Activated CD8-positive, alpha-beta memory T cell treated with anti-CD3 and anti-CD28 coated beads, Interleukin-2, amount 10 ng/mL, durations not matched to agents 7 days and 5 days (primary cell): ENCODE data around the gene OR6S1. TPM values are rescaled to one million over a fixed set of nuclear protein-coding genes. Genes with fewer than 3 reads are reported as not detected.
"Not testable (repeated sequence)": the region's sequence is repeated elsewhere in the genome, so short reads cannot be mapped to it uniquely, and the experiment has no call there.

ENCODE experiments used
- ATAC-seq: fragments of 150-1000 bp; cut with Tn5 transposase; one replicate; pipeline ENCODE4 v1.10.0; 2021; ENCODE audit warnings: moderate library complexity
- CTCF ChIA-PET: fragments of 350-600 bp; sonication (Branson Sonifier 250); formaldehyde crosslinking; loops from one replicate; lab custom pipeline; 2021; ENCODE audit warnings: antibody characterized with exemption; lab: Charles Lee
- DNase-seq: peaks from one replicate; pipeline ENCODE4 v3.0.0-alpha.2; 2020
- H3K27ac Mint-ChIP-seq: one replicate; pipeline ENCODE4 v1.8.0; 2021; ENCODE audit warnings: mild to moderate bottlenecking, mixed read lengths
- H3K27me3 Mint-ChIP-seq: one replicate; pipeline ENCODE4 v1.8.0; 2021; ENCODE audit warnings: mixed read lengths
- H3K36me3 Mint-ChIP-seq: one replicate; pipeline ENCODE4 v1.8.0; 2021; ENCODE audit warnings: mild to moderate bottlenecking, mixed read lengths
- H3K4me1 Mint-ChIP-seq: one replicate; pipeline ENCODE4 v1.8.0; 2021; ENCODE audit warnings: mixed read lengths
- H3K4me3 Mint-ChIP-seq: one replicate; pipeline ENCODE4 v1.8.0; 2021; ENCODE audit warnings: mild to moderate bottlenecking, moderate library complexity, mixed read lengths
- H3K9me3 Mint-ChIP-seq: one replicate; pipeline ENCODE4 v1.8.0; 2022; ENCODE audit warnings: low read depth, mixed read lengths
- total RNA-seq, 2 experiments: library from RNA; stranded (reverse); gene quantifications; one replicate each; pipeline ENCODE4 v1.2.3, GENCODE V29; 2021

OR6S1 gene
- total RNA-seq, 2 experiments from 2014 or later, result not detected

GRCh38 chr14:20661197-20661596, 19.7 kb upstream of the OR6S1 start:
- no peak overlapping the region for H3K27ac Mint-ChIP-seq
- H3K27me3 Mint-ChIP-seq, result peaks cover 50% of the 10 kb centered on the region
- no peaks in the 10 kb centered on the region for H3K9me3 Mint-ChIP-seq
- peaks cover 42% of the 10 kb centered on the region for H3K4me1 Mint-ChIP-seq
- CTCF ChIA-PET, result interaction anchor here (1.1 to 11.5 kb wide), 5 partner anchors 10 to 196 kb away, joined by 4 to 163 read pairs (median 5); partner anchors contain the start of genes ANG and RNASE4
- DNase-seq, result no peak
- ATAC-seq, result no peak
- peaks cover under 1% of the 10 kb centered on the region for H3K36me3 Mint-ChIP-seq
- H3K4me3 Mint-ChIP-seq, result no peak overlapping the region

- DNase-seq (no peak), ATAC-seq (no peak)
- no peaks in the 10 kb centered on the region for H3K36me3 Mint-ChIP-seq
- no peaks in the 10 kb centered on the region for H3K9me3 Mint-ChIP-seq
- no peak overlapping the region for H3K27ac Mint-ChIP-seq
- peaks cover 63% of the 10 kb centered on the region for H3K27me3 Mint-ChIP-seq
- CTCF ChIA-PET, result interaction anchor here (1.2 to 11.5 kb wide), 4 partner anchors 12 to 198 kb away, joined by 3 to 163 read pairs (median 53); partner anchors contain the start of genes ANG and RNASE4
- H3K4me3 Mint-ChIP-seq, result no peak overlapping the region
- H3K4me1 Mint-ChIP-seq, result peaks cover 39% of the 10 kb centered on the region
Measured at GRCh38 chr14:20659813-20660395, 18.4 kb upstream of the OR6S1 start.

GRCh38 chr14:20659336-20659735, 17.8 kb upstream of the OR6S1 start:
- CTCF ChIA-PET, result interaction anchor here (1.2 to 11.5 kb wide), 3 partner anchors 12 to 31 kb away, joined by 3 to 163 read pairs (median 102); partner anchors contain the start of genes ANG and RNASE4
- Mint-ChIP-seq H3K27ac (no peak overlapping the region), H3K36me3 (no peaks in the 10 kb centered on the region), H3K4me1 (peaks cover 38% of the 10 kb centered on the region), H3K27me3 (peaks cover 66% of the 10 kb centered on the region), H3K9me3 (no peaks in the 10 kb centered on the region), H3K4me3 (no peak overlapping the region)
- ATAC-seq (no peak), DNase-seq (no peak)

- Mint-ChIP-seq H3K27ac (no peak overlapping the region), H3K27me3 (peaks cover 72% of the 10 kb centered on the region), H3K9me3 (no peaks in the 10 kb centered on the region), H3K4me1 (peaks cover 38% of the 10 kb centered on the region), H3K4me3 (no peak overlapping the region), H3K36me3 (no peaks in the 10 kb centered on the region)
- DNase-seq (no peak), ATAC-seq (no peak)
- CTCF ChIA-PET, result interaction anchor here (1.6 to 11.5 kb wide), 3 partner anchors 24 to 215 kb away, joined by 5 to 163 read pairs (median 102); partner anchors contain the start of genes ANG and RNASE4
Measured at GRCh38 chr14:20658246-20658645, 16.8 kb upstream of the OR6S1 start.

GRCh38 chr14:20657216-20658211, 16.0 kb upstream of the OR6S1 start:
- peaks cover 72% of the 10 kb centered on the region for H3K27me3 Mint-ChIP-seq
- DNase-seq, result no peak
- H3K4me1 Mint-ChIP-seq, result peaks cover 36% of the 10 kb centered on the region
- peak; percentile 50 for ATAC-seq
- CTCF ChIA-PET, result interaction anchor here (1.2 to 11.5 kb wide), 7 partner anchors 12 to 313 kb away, joined by 3 to 163 read pairs (median 3); partner anchors contain the start of genes ANG and RNASE4
- H3K4me3 Mint-ChIP-seq, result no peak overlapping the region
- H3K27ac Mint-ChIP-seq, result no peak overlapping the region
- H3K9me3 Mint-ChIP-seq, result no peaks in the 10 kb centered on the region
- no peaks in the 10 kb centered on the region for H3K36me3 Mint-ChIP-seq

GRCh38 chr14:20656274-20656673, 14.8 kb upstream of the OR6S1 start:
- CTCF ChIA-PET, result interaction anchor here (1.1 to 11.5 kb wide), 7 partner anchors 10 to 315 kb away, joined by 3 to 163 read pairs (median 3); partner anchors contain the start of genes ANG and RNASE4
- no peak overlapping the region for H3K27ac Mint-ChIP-seq
- no peak for DNase-seq
- no peaks in the 10 kb centered on the region for H3K36me3 Mint-ChIP-seq
- no peaks in the 10 kb centered on the region for H3K9me3 Mint-ChIP-seq
- no peak overlapping the region for H3K4me3 Mint-ChIP-seq
- peaks cover 29% of the 10 kb centered on the region for H3K4me1 Mint-ChIP-seq
- H3K27me3 Mint-ChIP-seq, result peaks cover 78% of the 10 kb centered on the region
- no peak for ATAC-seq

GRCh38 chr14:20655851-20656250, 14.4 kb upstream of the OR6S1 start:
- ATAC-seq, result no peak
- CTCF ChIA-PET, result interaction anchor here (0.7 to 11.5 kb wide), 4 partner anchors 13 to 43 kb away, joined by 3 to 163 read pairs (median 53); partner anchors contain the start of genes ANG and RNASE4
- no peak for DNase-seq
- H3K27me3 Mint-ChIP-seq, result peaks cover 81% of the 10 kb centered on the region
- H3K27ac Mint-ChIP-seq, result no peak overlapping the region
- no peaks in the 10 kb centered on the region for H3K9me3 Mint-ChIP-seq
- H3K4me3 Mint-ChIP-seq, result no peak overlapping the region
- peaks cover 29% of the 10 kb centered on the region for H3K4me1 Mint-ChIP-seq
- no peaks in the 10 kb centered on the region for H3K36me3 Mint-ChIP-seq

GRCh38 chr14:20652996-20653975, 11.8 kb upstream of the OR6S1 start:
- Mint-ChIP-seq H3K27me3 (peaks cover 73% of the 10 kb centered on the region), H3K4me1 (peaks cover 27% of the 10 kb centered on the region), H3K4me3 (peak overlapping the region; percentile 51), H3K27ac (no peak overlapping the region), H3K9me3 (no peaks in the 10 kb centered on the region), H3K36me3 (no peaks in the 10 kb centered on the region)
- CTCF ChIA-PET, result interaction anchor here (0.9 to 2.0 kb wide), 3 partner anchors 34 to 204 kb away, joined by 3 to 8 read pairs (median 8); no protein-coding TSS in a partner anchor
- ATAC-seq (peak; percentile 67), DNase-seq (peak; percentile 74)

GRCh38 chr14:20645481-20645880, 4.0 kb upstream of the OR6S1 start:
- Mint-ChIP-seq H3K4me1 (no peaks in the 10 kb centered on the region), H3K36me3 (no peaks in the 10 kb centered on the region), H3K9me3 (no peaks in the 10 kb centered on the region), H3K4me3 (no peak overlapping the region), H3K27ac (no peak overlapping the region), H3K27me3 (peaks cover 56% of the 10 kb centered on the region)
- no peak for DNase-seq
- CTCF ChIA-PET, result interaction anchor here (0.7 to 1.5 kb wide), 2 partner anchors 12 to 17 kb away, joined by 3 to 4 read pairs; no protein-coding TSS in a partner anchor
- ATAC-seq, result no peak

- Mint-ChIP-seq H3K4me3 (no peak overlapping the region), H3K27ac (no peak overlapping the region), H3K9me3 (no peaks in the 10 kb centered on the region), H3K36me3 (no peaks in the 10 kb centered on the region), H3K4me1 (no peaks in the 10 kb centered on the region), H3K27me3 (peaks cover 53% of the 10 kb centered on the region)
- CTCF ChIA-PET, result no interaction called here
- DNase-seq (no peak), ATAC-seq (no peak)
Measured at GRCh38 chr14:20644520-20644919, 3.0 kb upstream of the OR6S1 start.

- H3K27ac Mint-ChIP-seq, H3K36me3 Mint-ChIP-seq, H3K9me3 Mint-ChIP-seq, DNase-seq, H3K4me1 Mint-ChIP-seq, CTCF ChIA-PET, H3K4me3 Mint-ChIP-seq, ATAC-seq: not testable (repeated sequence)
- peaks cover 54% of the 10 kb centered on the region for H3K27me3 Mint-ChIP-seq
Measured at GRCh38 chr14:20642755-20643154, 1.3 kb upstream of the OR6S1 start.

- no peak for DNase-seq
- Mint-ChIP-seq H3K4me1 (no peaks in the 10 kb centered on the region), H3K36me3 (no peaks in the 10 kb centered on the region), H3K27ac (no peak overlapping the region), H3K9me3 (no peaks in the 10 kb centered on the region), H3K4me3 (no peak overlapping the region), H3K27me3 (peaks cover 53% of the 10 kb centered on the region)
- ATAC-seq, result no peak
- CTCF ChIA-PET, result no interaction called here
Measured at GRCh38 chr14:20642182-20642581, 691 bp upstream of the OR6S1 start.
